ENCODE results near the gene GULP1.

GULP1 gene

GRCh38 chr2:188449561-188449960 lies 157.9 kb downstream of the GULP1 start:
- H3K27ac ChIP-seq: no peak overlapping the region
- no peak for TF ChIP-seq CTCF (IDR thresholded peaks at IDR 0.05)
- H3K9me3 ChIP-seq: no peaks in the 10 kb centered on the region
- H3K4me3 ChIP-seq: no peak overlapping the region
- no peak for DNase-seq
- H3K27me3 ChIP-seq: no peaks in the 10 kb centered on the region
- intact Hi-C loops (cut with DNase I; ENCODE audit: low total_unique reads): no loop called here
- peaks cover 0 to 25% (median 0%) of the 10 kb centered on the region in 4 donors for H3K4me1 ChIP-seq
- no peaks in the 10 kb centered on the region for H3K36me3 ChIP-seq

GRCh38 chr2:188449971-188450370 lies 158.3 kb downstream of the GULP1 start:
- Histone ChIP-seq H3K4me1 (peaks cover 0 to 25% (median 0%) of the 10 kb centered on the region in 4 donors), H3K4me3 (no peak overlapping the region), H3K36me3 (no peaks in the 10 kb centered on the region), H3K27me3 (no peaks in the 10 kb centered on the region), H3K27ac (no peak overlapping the region), H3K9me3 (no peaks in the 10 kb centered on the region)
- DNase-seq: no peak
- intact Hi-C loops (cut with DNase I; ENCODE audit: low total_unique reads): no loop called here
- TF ChIP-seq CTCF (IDR thresholded peaks at IDR 0.05): no peak

GRCh38 chr2:188450732-188451483 lies 159.2 kb downstream of the GULP1 start:
- H3K4me3 ChIP-seq: no peak overlapping the region
- H3K36me3 ChIP-seq: no peaks in the 10 kb centered on the region
- no peaks in the 10 kb centered on the region for H3K27me3 ChIP-seq
- H3K4me1 ChIP-seq: peaks cover 0 to 25% (median 0%) of the 10 kb centered on the region in 4 donors
- no peaks in the 10 kb centered on the region for H3K9me3 ChIP-seq
- intact Hi-C loops (cut with DNase I; ENCODE audit: low total_unique reads): no loop called here
- DNase-seq: no peak
- H3K27ac ChIP-seq: no peak overlapping the region
- TF ChIP-seq CTCF (IDR thresholded peaks at IDR 0.05): no peak

- TF ChIP-seq CTCF (IDR thresholded peaks at IDR 0.05): no peak
- H3K4me1 ChIP-seq: peaks cover 0 to 25% (median 0%) of the 10 kb centered on the region in 4 donors
- intact Hi-C loops (cut with DNase I; ENCODE audit: low total_unique reads): no loop called here
- no peak for DNase-seq
- H3K9me3 ChIP-seq: no peaks in the 10 kb centered on the region
- no peaks in the 10 kb centered on the region for H3K27me3 ChIP-seq
- no peaks in the 10 kb centered on the region for H3K36me3 ChIP-seq
- H3K27ac ChIP-seq: no peak overlapping the region
- H3K4me3 ChIP-seq: no peak overlapping the region
These were observed 160.4 kb downstream of the GULP1 start for GRCh38 chr2:188452084-188452483.

- H3K27ac ChIP-seq: no peak overlapping the region
- intact Hi-C loops (cut with DNase I; ENCODE audit: low total_unique reads): no loop called here
These were observed 164.6 kb downstream of the GULP1 start for GRCh38 chr2:188456114-188456909.

More at GRCh38 chr2:188456114-188456909, 164.6 kb downstream of the GULP1 start:
- Histone ChIP-seq H3K27me3 (no peaks in the 10 kb centered on the region), H3K4me3 (no peak overlapping the region), H3K4me1 (peaks cover 0 to 5% (median 0%) of the 10 kb centered on the region in 4 donors), H3K36me3 (no peaks in the 10 kb centered on the region), H3K9me3 (peaks cover 0 to 3% (median 0%) of the 10 kb centered on the region in 3 donors)
- no peak for DNase-seq
- no peak for TF ChIP-seq CTCF (IDR thresholded peaks at IDR 0.05)

All from tibial artery (tissue), 4 donors.